ENCODE measurements around the gene OSBPL3.
"Not testable (repeated sequence)": the region's sequence is repeated elsewhere in the genome, so short reads cannot be mapped to it uniquely, and the experiment has no call there.

Gene OSBPL3

DNA sequence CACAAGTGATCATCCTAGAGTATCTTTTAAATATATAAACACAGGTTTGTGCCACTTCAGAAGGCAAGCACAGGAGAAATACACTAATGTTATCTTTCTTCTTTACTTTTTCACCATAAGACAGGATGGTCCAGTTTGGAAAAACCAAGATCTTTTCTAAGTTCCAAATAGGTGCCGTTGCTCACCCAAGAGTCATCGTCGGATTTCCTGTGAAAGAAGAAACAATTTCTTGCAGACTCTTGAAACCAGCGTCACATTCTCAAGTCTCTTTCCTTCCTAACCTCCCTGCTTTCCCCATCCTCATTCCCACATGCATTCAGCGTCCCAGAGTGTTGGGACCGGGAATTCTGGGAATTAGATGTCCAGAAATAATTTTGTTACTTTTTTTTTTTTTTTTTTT is 179.9 kb downstream of the OSBPL3 start:
- no peak for DNase-seq (ENCODE audit: low spot score)
- ChIA-PET POLR2A (ENCODE audit: low non-redundant PET) (no interaction called here), CTCF (interaction anchor here (2.0 kb wide), 1 partner anchor 12 kb away, joined by 10 read pairs; no protein-coding TSS in a partner anchor)
- TF ChIP-seq, protein P1, sequence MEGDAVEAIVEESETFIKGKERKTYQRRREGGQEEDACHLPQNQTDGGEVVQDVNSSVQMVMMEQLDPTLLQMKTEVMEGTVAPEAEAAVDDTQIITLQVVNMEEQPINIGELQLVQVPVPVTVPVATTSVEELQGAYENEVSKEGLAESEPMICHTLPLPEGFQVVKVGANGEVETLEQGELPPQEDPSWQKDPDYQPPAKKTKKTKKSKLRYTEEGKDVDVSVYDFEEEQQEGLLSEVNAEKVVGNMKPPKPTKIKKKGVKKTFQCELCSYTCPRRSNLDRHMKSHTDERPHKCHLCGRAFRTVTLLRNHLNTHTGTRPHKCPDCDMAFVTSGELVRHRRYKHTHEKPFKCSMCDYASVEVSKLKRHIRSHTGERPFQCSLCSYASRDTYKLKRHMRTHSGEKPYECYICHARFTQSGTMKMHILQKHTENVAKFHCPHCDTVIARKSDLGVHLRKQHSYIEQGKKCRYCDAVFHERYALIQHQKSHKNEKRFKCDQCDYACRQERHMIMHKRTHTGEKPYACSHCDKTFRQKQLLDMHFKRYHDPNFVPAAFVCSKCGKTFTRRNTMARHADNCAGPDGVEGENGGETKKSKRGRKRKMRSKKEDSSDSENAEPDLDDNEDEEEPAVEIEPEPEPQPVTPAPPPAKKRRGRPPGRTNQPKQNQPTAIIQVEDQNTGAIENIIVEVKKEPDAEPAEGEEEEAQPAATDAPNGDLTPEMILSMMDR (conservative IDR thresholded peaks at IDR 0.05; ENCODE audit: low read depth) = no peak
- H3K27ac ChIP-seq = no peak overlapping the region

DNA sequence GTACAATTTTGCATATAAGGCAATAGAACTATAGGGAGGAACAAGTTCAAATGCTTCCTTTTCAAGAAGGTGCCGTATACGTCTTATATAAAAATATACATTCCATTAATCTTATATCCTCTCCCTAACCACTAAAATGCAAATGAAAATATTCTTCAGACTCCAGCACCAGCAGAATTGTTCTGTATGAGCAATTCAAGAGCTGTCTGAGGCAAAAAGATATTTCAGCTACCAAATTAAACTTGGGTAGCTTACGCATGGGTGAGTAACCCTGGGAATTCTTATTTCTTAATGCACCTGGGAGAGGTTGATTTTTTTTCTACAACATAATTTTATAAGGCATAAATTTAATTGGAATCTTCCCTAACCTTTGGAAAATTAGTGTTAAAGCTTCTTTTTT is 180.5 kb downstream of the OSBPL3 start:
- ChIA-PET CTCF (interaction anchor here (2.0 kb wide), 1 partner anchor 13 kb away, joined by 10 read pairs; no protein-coding TSS in a partner anchor), POLR2A (ENCODE audit: low non-redundant PET) (no interaction called here)
- TF ChIP-seq, protein P1 (conservative IDR thresholded peaks at IDR 0.05; ENCODE audit: low read depth) = no peak
- H3K27ac ChIP-seq = no peak overlapping the region
- no peak for DNase-seq (ENCODE audit: low spot score)

DNA sequence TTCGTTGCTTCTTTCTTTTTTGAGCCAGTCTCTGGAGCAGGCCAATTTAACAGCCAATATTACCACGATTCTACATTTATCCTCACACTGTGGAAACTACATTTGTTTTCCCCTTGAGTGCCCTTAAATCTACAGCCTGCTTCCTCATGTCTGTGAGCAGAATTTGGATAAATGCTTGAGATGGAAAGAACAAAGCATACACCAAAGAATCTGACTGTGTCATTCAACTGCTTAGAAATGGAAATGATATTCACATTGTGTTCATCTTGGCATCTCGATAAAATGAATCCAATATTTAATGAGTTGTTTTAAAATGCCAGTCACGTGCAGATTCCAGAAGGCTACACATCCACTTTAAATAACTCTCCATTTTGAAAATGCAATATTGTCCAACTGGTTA is 181.7 kb downstream of the OSBPL3 start:
- H3K27ac ChIP-seq = no peak overlapping the region
- CTCF ChIA-PET = no interaction called here
- TF ChIP-seq, protein P1 (conservative IDR thresholded peaks at IDR 0.05; ENCODE audit: low read depth) = no peak
- DNase-seq (ENCODE audit: low spot score) = no peak
- POLR2A ChIA-PET (ENCODE audit: low non-redundant PET) = no interaction called here

DNA sequence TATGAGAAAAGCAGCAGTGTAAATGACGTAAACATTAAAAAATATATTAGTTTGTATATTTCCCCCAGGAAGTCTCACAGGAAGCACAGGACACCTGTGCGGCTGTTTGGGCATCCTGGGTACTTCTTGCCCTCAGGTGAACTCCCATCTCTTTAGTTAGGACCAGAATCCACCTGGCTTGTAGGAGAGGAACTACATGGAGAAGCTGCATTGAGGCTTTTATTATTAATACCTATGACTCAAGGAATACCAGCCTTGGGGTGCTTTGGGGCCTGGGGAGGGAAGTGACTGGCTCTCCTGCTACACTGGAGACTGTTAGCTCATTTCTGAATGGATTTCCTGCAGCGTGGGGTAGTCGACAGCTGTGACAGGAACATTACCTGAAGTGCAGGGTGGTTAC is 182.7 kb downstream of the OSBPL3 start:
- CTCF ChIA-PET = no interaction called here
- TF ChIP-seq, protein P1 (conservative IDR thresholded peaks at IDR 0.05; ENCODE audit: low read depth) = no peak
- POLR2A ChIA-PET (ENCODE audit: low non-redundant PET) = no interaction called here
- H3K27ac ChIP-seq = no peak overlapping the region
- no peak for DNase-seq (ENCODE audit: low spot score)

DNA sequence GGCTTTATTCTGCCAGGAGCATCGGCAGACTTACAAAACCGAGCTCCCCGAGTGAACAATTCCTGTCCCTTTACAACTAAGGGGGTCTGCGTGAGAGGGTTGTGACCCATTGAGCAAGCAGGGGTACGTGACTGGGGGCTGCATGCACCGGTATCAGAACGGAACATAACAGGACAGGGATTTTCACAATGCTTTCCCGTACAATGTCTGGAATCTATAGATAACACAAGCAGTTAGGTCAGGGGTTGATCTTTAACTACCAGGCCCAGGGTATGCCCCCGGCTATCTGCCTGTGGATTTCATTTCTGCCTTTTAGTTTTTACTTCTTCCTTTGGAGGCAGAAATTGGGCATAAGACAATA is 184.6 kb downstream of the OSBPL3 start:
- DNase-seq (ENCODE audit: low spot score) = no peak
- ChIA-PET POLR2A (ENCODE audit: low non-redundant PET) (no interaction called here), CTCF (interaction anchor here (0.8 kb wide), 1 partner anchor 42 kb away, joined by 5 read pairs; no protein-coding TSS in a partner anchor)
- H3K27ac ChIP-seq = no peak overlapping the region
- TF ChIP-seq, protein P1 (conservative IDR thresholded peaks at IDR 0.05; ENCODE audit: low read depth) = no peak

DNA sequence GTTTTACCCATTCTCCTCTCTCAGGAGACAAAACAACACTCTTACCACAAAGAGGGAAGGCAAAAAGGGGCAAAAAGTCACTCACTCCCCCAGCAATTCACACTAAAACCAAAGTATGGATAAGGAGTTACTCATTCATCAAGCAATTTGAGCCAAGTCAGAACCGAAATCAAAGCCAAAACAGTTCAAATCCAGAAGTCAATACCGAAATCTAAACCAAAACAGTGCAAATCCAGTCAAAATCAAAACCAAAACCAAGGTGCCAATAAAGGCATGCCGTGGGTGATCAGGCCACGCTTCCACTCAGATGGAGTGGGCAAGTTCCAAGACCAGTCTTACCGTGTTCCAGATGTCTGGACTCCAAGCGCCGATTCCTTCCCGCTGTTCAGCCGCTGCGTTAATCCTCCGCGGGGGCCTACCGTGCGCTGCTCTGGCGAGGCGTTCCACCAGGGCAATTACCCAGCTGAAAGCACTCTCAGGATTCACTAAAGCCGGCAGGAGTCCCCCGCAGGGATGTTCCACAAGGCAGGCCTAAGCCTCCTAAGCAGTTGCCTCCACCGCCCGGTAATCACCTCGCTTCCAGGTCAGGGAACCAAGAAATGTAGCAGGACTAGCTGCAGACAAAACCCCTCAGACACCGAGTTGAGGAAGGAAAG is 185.1 kb downstream of the OSBPL3 start:
- CTCF ChIA-PET = interaction anchor here (0.8 kb wide), 1 partner anchor 42 kb away, joined by 5 read pairs; no protein-coding TSS in a partner anchor
- DNase-seq (ENCODE audit: low spot score); POLR2A ChIA-PET (ENCODE audit: low non-redundant PET); H3K27ac ChIP-seq: not testable (repeated sequence)

- DNase-seq (ENCODE audit: low spot score) = no peak
- no peak overlapping the region for H3K27ac ChIP-seq
- TF ChIP-seq, protein P1 (conservative IDR thresholded peaks at IDR 0.05; ENCODE audit: low read depth) = no peak
- CTCF ChIA-PET = no interaction called here
- POLR2A ChIA-PET (ENCODE audit: low non-redundant PET) = no interaction called here
These were observed 185.9 kb downstream of the OSBPL3 start for GRCh38 chr7:24793982-24794648.

All from RWPE1 (cell line).